WTC11 (cell line): ENCODE measurements around the gene KLHDC7A. TPM values are rescaled to one million over a fixed set of nuclear protein-coding genes. Genes with fewer than 3 reads are reported as not detected.

Experiments
- ATAC-seq: fragments of 200-7000 bp; cut with Tn5 transposase; 2 replicates; pipeline ENCODE4 v1.10.0; 2021; ENCODE audit warnings: mild to moderate bottlenecking, moderate library complexity
- CTCF ChIA-PET: fragments of 300-600 bp; sonication (Branson Sonifier 250); formaldehyde crosslinking; loops from one replicate; lab custom pipeline; 2021; ENCODE audit warnings: antibody characterized with exemption; lab: Charles Lee
- POLR2A ChIA-PET: fragments of 350-600 bp; sonication (Branson Sonifier 250); formaldehyde crosslinking; loops from one replicate; lab custom pipeline; 2021; ENCODE audit warnings: antibody characterized with exemption; lab: Charles Lee
- DNase-seq: peaks from one replicate; pipeline ENCODE4 v3.0.0; 2021; ENCODE audit warnings: low spot score
- H3K27ac Mint-ChIP-seq: 2 replicates; pipeline ENCODE4 v1.8.0; 2021; ENCODE audit warnings: mixed read lengths
- H3K27me3 Mint-ChIP-seq: 2 replicates; pipeline ENCODE4 v1.8.0; 2021; ENCODE audit warnings: low read depth, mild to moderate bottlenecking, moderate library complexity, mixed read lengths
- H3K36me3 Mint-ChIP-seq: 2 replicates; pipeline ENCODE4 v1.8.0; 2021; ENCODE audit warnings: mixed read lengths
- H3K4me1 Mint-ChIP-seq: 2 replicates; pipeline ENCODE4 v1.8.0; 2022; ENCODE audit warnings: mixed read lengths
- H3K4me3 Mint-ChIP-seq: 2 replicates; pipeline ENCODE4 v1.8.0; 2021; ENCODE audit warnings: mild to moderate bottlenecking, moderate library complexity, mixed read lengths
- H3K9me3 Mint-ChIP-seq: 2 replicates; pipeline ENCODE4 v1.8.0; 2021; ENCODE audit warnings: mixed read lengths
- AR ChIP-seq: fragments of 250-450 bp; sonication (Bioruptor Pico); IDR thresholded peaks from 2 replicates; pipeline ENCODE4 v1.9.0; 2021; ENCODE audit warnings: mild to moderate bottlenecking
- CBFB ChIP-seq: sonication (generic); formaldehyde crosslinking; IDR thresholded peaks from 2 replicates; pipeline ENCODE4 v1.8.1; 2022; ENCODE audit warnings: mild to moderate bottlenecking, low read depth, missing genetic modification reagents
- FOXK1 ChIP-seq: sonication (generic); formaldehyde crosslinking; IDR thresholded peaks from 2 replicates; pipeline ENCODE4 v1.8.0; 2022; ENCODE audit warnings: mild to moderate bottlenecking, moderate library complexity, missing genetic modification reagents
- IRF2 ChIP-seq: sonication (generic); formaldehyde crosslinking; IDR thresholded peaks from 2 replicates; pipeline ENCODE4 v1.8.0; 2022; ENCODE audit warnings: low read depth, missing genetic modification reagents, borderline replicate concordance
- NFE2L1 ChIP-seq: sonication (generic); formaldehyde crosslinking; IDR thresholded peaks from 2 replicates; pipeline ENCODE4 v1.8.1; 2023; ENCODE audit warnings: missing genetic modification reagents
- PRRX2 ChIP-seq: fragments of 250-450 bp; sonication (Bioruptor Pico); IDR thresholded peaks from 2 replicates; pipeline ENCODE4 v1.8.0; 2021; ENCODE audit warnings: mild to moderate bottlenecking
- TCF7 ChIP-seq: sonication (generic); formaldehyde crosslinking; IDR thresholded peaks from 2 replicates; pipeline ENCODE4 v1.8.0; 2022; ENCODE audit warnings: mild to moderate bottlenecking, low read depth, missing genetic modification reagents, moderate library complexity
- TEAD4 ChIP-seq: sonication (generic); formaldehyde crosslinking; IDR thresholded peaks from 2 replicates; pipeline ENCODE4 v1.8.0; 2022; ENCODE audit warnings: mild to moderate bottlenecking, missing genetic modification reagents
- ZNF121 ChIP-seq: sonication (generic); formaldehyde crosslinking; IDR thresholded peaks from 2 replicates; pipeline ENCODE4 v1.8.0; 2023; ENCODE audit warnings: missing genetic modification reagents
- ZNF219 ChIP-seq: sonication (generic); formaldehyde crosslinking; IDR thresholded peaks from 2 replicates; pipeline ENCODE4 v1.8.0; 2023; ENCODE audit warnings: missing genetic modification reagents, mild to moderate bottlenecking, borderline replicate concordance
- ZNF232 ChIP-seq: sonication (generic); formaldehyde crosslinking; IDR thresholded peaks from 2 replicates; pipeline ENCODE4 v1.8.0; 2022; ENCODE audit warnings: mild to moderate bottlenecking, missing genetic modification reagents
- ZNF423 ChIP-seq: fragments of 250-450 bp; sonication (Bioruptor Pico); IDR thresholded peaks from 2 replicates; pipeline ENCODE4 v2.1.2; 2022; ENCODE audit warnings: mild to moderate bottlenecking, moderate library complexity
- ZNF532 ChIP-seq: fragments of 250-450 bp; sonication (Bioruptor Pico); IDR thresholded peaks from 2 replicates; pipeline ENCODE4 v1.9.0; 2021; ENCODE audit warnings: mild to moderate bottlenecking, borderline replicate concordance
- total RNA-seq: library from RNA; stranded (reverse); gene quantifications from 3 replicates; pipeline ENCODE4 v1.2.3, GENCODE V29; 2021
- TF ChIP-seq, protein P1 (sequence below): sonication (generic); formaldehyde crosslinking; IDR thresholded peaks from 2 replicates; pipeline ENCODE4 v1.8.1; 2022; ENCODE audit warnings: mild to moderate bottlenecking, moderate library complexity, missing genetic modification reagents
- TF ChIP-seq, protein P2 (sequence below): sonication (generic); formaldehyde crosslinking; IDR thresholded peaks from 2 replicates; pipeline ENCODE4 v1.8.0; 2022; ENCODE audit warnings: mild to moderate bottlenecking, missing genetic modification reagents
- TF ChIP-seq, protein P3 (sequence below): sonication (generic); formaldehyde crosslinking; IDR thresholded peaks from 2 replicates; pipeline ENCODE4 v1.8.1; 2023; ENCODE audit warnings: mild to moderate bottlenecking, missing genetic modification reagents
- TF ChIP-seq, protein P4 (sequence below): sonication (generic); formaldehyde crosslinking; IDR thresholded peaks from 2 replicates; pipeline ENCODE4 v1.8.1; 2023; ENCODE audit warnings: mild to moderate bottlenecking, moderate library complexity, missing genetic modification reagents

KLHDC7A gene
- total RNA-seq, 1 experiment from 2014 or later: 14.3 TPM

DNA sequence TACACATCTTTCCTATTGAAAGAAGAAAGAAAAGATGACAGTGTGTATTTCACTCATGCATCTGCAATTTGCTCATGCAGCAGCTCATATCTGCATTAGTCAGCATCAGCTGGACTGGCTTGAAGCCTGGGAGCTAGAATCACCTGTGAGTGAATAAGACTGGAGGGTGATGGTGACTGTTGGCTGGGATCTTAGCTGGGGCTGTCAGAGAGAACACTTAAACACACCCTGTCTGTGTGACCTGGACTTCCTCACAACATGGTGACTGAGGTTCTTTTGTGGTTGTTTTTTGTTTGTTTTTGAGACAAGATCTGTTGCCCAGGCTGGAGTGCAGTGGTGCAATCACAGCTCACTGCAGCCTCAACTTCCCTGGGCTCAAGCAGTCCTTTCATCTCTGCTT lies 24.9 kb downstream of the KLHDC7A start (continued):
- TF ChIP-seq ZNF532 (CRISPR knock-in tag) (no peak), TCF7 (CRISPR knock-in tag) (no peak), FOXK1 (CRISPR knock-in tag) (no peak), ZNF121 (CRISPR knock-in tag) (no peak), AR (no peak), IRF2 (CRISPR knock-in tag) (no peak), CBFB (CRISPR knock-in tag) (no peak), PRRX2 (CRISPR knock-in tag) (no peak), TEAD4 (CRISPR knock-in tag) (no peak)
- TF ChIP-seq, protein P1, sequence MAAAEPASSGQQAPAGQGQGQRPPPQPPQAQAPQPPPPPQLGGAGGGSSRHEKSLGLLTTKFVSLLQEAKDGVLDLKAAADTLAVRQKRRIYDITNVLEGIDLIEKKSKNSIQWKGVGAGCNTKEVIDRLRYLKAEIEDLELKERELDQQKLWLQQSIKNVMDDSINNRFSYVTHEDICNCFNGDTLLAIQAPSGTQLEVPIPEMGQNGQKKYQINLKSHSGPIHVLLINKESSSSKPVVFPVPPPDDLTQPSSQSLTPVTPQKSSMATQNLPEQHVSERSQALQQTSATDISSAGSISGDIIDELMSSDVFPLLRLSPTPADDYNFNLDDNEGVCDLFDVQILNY (CRISPR knock-in tag): no peak
- TF ChIP-seq, protein P2, sequence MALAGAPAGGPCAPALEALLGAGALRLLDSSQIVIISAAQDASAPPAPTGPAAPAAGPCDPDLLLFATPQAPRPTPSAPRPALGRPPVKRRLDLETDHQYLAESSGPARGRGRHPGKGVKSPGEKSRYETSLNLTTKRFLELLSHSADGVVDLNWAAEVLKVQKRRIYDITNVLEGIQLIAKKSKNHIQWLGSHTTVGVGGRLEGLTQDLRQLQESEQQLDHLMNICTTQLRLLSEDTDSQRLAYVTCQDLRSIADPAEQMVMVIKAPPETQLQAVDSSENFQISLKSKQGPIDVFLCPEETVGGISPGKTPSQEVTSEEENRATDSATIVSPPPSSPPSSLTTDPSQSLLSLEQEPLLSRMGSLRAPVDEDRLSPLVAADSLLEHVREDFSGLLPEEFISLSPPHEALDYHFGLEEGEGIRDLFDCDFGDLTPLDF (CRISPR knock-in tag): no peak

- TF ChIP-seq ZNF423 (CRISPR knock-in tag) (no peak), ZNF532 (CRISPR knock-in tag) (no peak), NFE2L1 (no peak), ZNF219 (CRISPR knock-in tag) (no peak), ZNF232 (no peak)
- TF ChIP-seq, protein P3, sequence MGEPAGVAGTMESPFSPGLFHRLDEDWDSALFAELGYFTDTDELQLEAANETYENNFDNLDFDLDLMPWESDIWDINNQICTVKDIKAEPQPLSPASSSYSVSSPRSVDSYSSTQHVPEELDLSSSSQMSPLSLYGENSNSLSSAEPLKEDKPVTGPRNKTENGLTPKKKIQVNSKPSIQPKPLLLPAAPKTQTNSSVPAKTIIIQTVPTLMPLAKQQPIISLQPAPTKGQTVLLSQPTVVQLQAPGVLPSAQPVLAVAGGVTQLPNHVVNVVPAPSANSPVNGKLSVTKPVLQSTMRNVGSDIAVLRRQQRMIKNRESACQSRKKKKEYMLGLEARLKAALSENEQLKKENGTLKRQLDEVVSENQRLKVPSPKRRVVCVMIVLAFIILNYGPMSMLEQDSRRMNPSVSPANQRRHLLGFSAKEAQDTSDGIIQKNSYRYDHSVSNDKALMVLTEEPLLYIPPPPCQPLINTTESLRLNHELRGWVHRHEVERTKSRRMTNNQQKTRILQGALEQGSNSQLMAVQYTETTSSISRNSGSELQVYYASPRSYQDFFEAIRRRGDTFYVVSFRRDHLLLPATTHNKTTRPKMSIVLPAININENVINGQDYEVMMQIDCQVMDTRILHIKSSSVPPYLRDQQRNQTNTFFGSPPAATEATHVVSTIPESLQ (CRISPR knock-in tag): no peak
- TF ChIP-seq, protein P4, sequence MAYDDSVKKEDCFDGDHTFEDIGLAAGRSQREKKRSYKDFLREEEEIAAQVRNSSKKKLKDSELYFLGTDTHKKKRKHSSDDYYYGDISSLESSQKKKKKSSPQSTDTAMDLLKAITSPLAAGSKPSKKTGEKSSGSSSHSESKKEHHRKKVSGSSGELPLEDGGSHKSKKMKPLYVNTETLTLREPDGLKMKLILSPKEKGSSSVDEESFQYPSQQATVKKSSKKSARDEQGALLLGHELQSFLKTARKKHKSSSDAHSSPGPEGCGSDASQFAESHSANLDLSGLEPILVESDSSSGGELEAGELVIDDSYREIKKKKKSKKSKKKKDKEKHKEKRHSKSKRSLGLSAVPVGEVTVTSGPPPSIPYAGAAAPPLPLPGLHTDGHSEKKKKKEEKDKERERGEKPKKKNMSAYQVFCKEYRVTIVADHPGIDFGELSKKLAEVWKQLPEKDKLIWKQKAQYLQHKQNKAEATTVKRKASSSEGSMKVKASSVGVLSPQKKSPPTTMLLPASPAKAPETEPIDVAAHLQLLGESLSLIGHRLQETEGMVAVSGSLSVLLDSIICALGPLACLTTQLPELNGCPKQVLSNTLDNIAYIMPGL (CRISPR knock-in tag): no peak
- peaks cover 9% of the 10 kb centered on the region for H3K4me1 Mint-ChIP-seq
- POLR2A ChIA-PET: no interaction called here
- peaks cover 22% of the 10 kb centered on the region for H3K9me3 Mint-ChIP-seq
- no peaks in the 10 kb centered on the region for H3K36me3 Mint-ChIP-seq
- CTCF ChIA-PET: interaction anchor here (0.7 kb wide), 1 partner anchor 73 kb away, joined by 3 read pairs; no protein-coding TSS in a partner anchor
- no peak overlapping the region for H3K27ac Mint-ChIP-seq
- DNase-seq (no peak), ATAC-seq (no peak)
- H3K4me3 Mint-ChIP-seq: no peak overlapping the region
- H3K27me3 Mint-ChIP-seq: peaks cover 25% of the 10 kb centered on the region
Observed at GRCh38 chr1:18508084-18508483, 27.4 kb downstream of the KLHDC7A start.
